IPS-20b (cell line): ENCODE data around the gene PMAIP1.
"Not testable (repeated sequence)": the region's sequence is repeated elsewhere in the genome, so short reads cannot be mapped to it uniquely, and the experiment has no call there.

Experiments used
- H3K27ac ChIP-seq: one replicate; pipeline ENCODE4 v1.5.1; 2013; ENCODE audit warnings: low read length
- H3K27me3 ChIP-seq: 2 replicates; pipeline ENCODE4 v1.6.1; 2013; ENCODE audit warnings: mild to moderate bottlenecking, low read length, inconsistent platforms; ENCODE audit not compliant: insufficient read depth
- H3K36me3 ChIP-seq: 2 replicates; pipeline ENCODE4 v1.6.1; 2013; ENCODE audit warnings: low read depth, mild to moderate bottlenecking, inconsistent platforms, low read length, moderate library complexity; ENCODE audit not compliant: insufficient read depth
- H3K4me1 ChIP-seq: 2 replicates; pipeline ENCODE4 v1.6.1; 2013; ENCODE audit warnings: mild to moderate bottlenecking, control low read depth, inconsistent platforms, low read length, moderate library complexity; ENCODE audit not compliant: insufficient read depth
- H3K4me3 ChIP-seq: 2 replicates; pipeline ENCODE4 v1.5.1; 2013; ENCODE audit warnings: mild to moderate bottlenecking, low read length, inconsistent platforms
- H3K9ac ChIP-seq: 2 replicates; pipeline ENCODE4 v1.6.1; 2013; ENCODE audit warnings: low read depth, mild to moderate bottlenecking, inconsistent platforms, low read length, moderate library complexity
- H3K9me3 ChIP-seq: 2 replicates; pipeline ENCODE4 v1.6.1; 2013; ENCODE audit warnings: mild to moderate bottlenecking, low read depth, low read length, inconsistent platforms; ENCODE audit not compliant: insufficient read depth

Gene PMAIP1

GRCh38 chr18:59870623-59871130 lies 29.1 kb upstream of the PMAIP1 start:
- H3K4me1 ChIP-seq, result peaks cover 25% of the 10 kb centered on the region; the same call in 1 of the 2 replicates
- no peak overlapping the region for H3K27ac ChIP-seq
- no peaks in the 10 kb centered on the region for H3K36me3 ChIP-seq
- H3K9me3 ChIP-seq, result no peaks in the 10 kb centered on the region
- H3K9ac ChIP-seq, result no peak overlapping the region
- H3K4me3 ChIP-seq, result no peak overlapping the region
- H3K27me3 ChIP-seq, result no peaks in the 10 kb centered on the region

GRCh38 chr18:59871711-59872362 lies 28.0 kb upstream of the PMAIP1 start:
- Histone ChIP-seq H3K4me3 (no peak overlapping the region), H3K9ac (no peak overlapping the region), H3K27me3 (no peaks in the 10 kb centered on the region), H3K27ac (no peak overlapping the region), H3K36me3 (no peaks in the 10 kb centered on the region), H3K4me1 (peaks cover 18% of the 10 kb centered on the region; the same call in 1 of the 2 replicates), H3K9me3 (no peaks in the 10 kb centered on the region)

GRCh38 chr18:59873641-59874040 lies 26.2 kb upstream of the PMAIP1 start:
- peaks cover 14% of the 10 kb centered on the region; the same call in 1 of the 2 replicates for H3K4me1 ChIP-seq
- H3K9me3 ChIP-seq, result no peaks in the 10 kb centered on the region
- H3K4me3 ChIP-seq, result no peak overlapping the region
- no peak overlapping the region for H3K27ac ChIP-seq
- 0 out of 2 replicates have a peak overlapping the region, but pooled peaks have one; percentile 14 for H3K9ac ChIP-seq
- no peaks in the 10 kb centered on the region for H3K36me3 ChIP-seq
- H3K27me3 ChIP-seq, result no peaks in the 10 kb centered on the region

DNA sequence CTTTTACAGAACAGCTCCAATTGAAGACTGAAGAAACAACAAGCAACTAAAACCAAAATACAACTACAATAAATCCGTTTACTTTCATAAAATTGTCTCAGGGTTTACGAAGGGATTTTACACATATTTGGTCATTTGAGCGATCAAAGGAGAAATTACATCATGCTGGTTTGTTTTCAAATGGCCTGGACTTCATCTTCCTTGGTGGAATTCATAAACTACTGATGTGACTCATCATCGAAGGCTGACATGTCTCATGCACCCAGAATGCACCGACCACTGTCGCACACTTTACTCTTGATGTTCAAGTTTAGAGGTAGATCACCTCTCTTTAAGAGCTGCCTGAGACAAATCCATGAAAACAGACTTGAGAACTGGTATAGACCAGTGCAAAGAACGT lies 25.6 kb upstream of the PMAIP1 start:
- H3K36me3 ChIP-seq, result no peaks in the 10 kb centered on the region
- no peaks in the 10 kb centered on the region for H3K9me3 ChIP-seq
- H3K4me3 ChIP-seq, result no peak overlapping the region
- H3K27me3 ChIP-seq, result no peaks in the 10 kb centered on the region
- no peak overlapping the region for H3K9ac ChIP-seq
- peaks cover 14% of the 10 kb centered on the region; the same call in 1 of the 2 replicates for H3K4me1 ChIP-seq
- no peak overlapping the region for H3K27ac ChIP-seq

- Histone ChIP-seq H3K27me3 (no peaks in the 10 kb centered on the region), H3K9me3 (no peaks in the 10 kb centered on the region), H3K9ac (no peak overlapping the region), H3K36me3 (no peaks in the 10 kb centered on the region), H3K4me1 (peaks cover 14% of the 10 kb centered on the region; the same call in 1 of the 2 replicates), H3K4me3 (no peak overlapping the region), H3K27ac (no peak overlapping the region)
These were observed 23.5 kb upstream of the PMAIP1 start for GRCh38 chr18:59876310-59876626.

- Histone ChIP-seq H3K9ac (no peak overlapping the region), H3K4me1 (peaks cover 17% of the 10 kb centered on the region), H3K27ac (no peak overlapping the region), H3K4me3 (no peak overlapping the region), H3K36me3 (no peaks in the 10 kb centered on the region), H3K27me3 (no peaks in the 10 kb centered on the region), H3K9me3 (no peaks in the 10 kb centered on the region)
These were observed 22.4 kb upstream of the PMAIP1 start for GRCh38 chr18:59877361-59877760.

DNA sequence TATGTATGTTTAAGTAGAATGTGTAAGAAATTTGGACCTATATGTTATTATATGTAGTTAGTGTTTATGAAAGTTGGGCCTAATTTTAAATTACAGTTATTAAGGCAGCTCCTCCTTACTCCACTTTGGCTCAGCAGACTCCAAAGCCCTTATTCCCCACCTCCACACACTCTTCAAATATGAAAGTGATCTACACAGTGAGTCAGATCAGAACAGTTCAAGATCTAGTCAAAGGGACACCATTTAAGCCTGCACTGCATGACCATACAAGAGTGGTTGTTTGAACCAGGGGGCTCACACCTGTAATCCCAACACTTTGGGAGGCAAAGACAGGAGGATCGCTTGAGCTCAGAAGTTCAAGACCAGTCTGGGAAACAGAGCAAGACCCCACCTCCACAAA lies 21.2 kb upstream of the PMAIP1 start:
- peaks cover 7% of the 10 kb centered on the region; the same call in 1 of the 2 replicates for H3K27me3 ChIP-seq
- no peak overlapping the region for H3K4me3 ChIP-seq
- H3K9ac ChIP-seq, result no peak overlapping the region
- H3K27ac ChIP-seq, result no peak overlapping the region
- no peaks in the 10 kb centered on the region for H3K9me3 ChIP-seq
- no peaks in the 10 kb centered on the region for H3K36me3 ChIP-seq
- H3K4me1 ChIP-seq, result peaks cover 15% of the 10 kb centered on the region

GRCh38 chr18:59881728-59882656 lies 17.8 kb upstream of the PMAIP1 start:
- Histone ChIP-seq H3K4me1 (peaks cover 15% of the 10 kb centered on the region), H3K9ac (peak overlapping the region; percentile 32; the same call in 1 of the 2 replicates), H3K9me3 (no peaks in the 10 kb centered on the region), H3K36me3 (no peaks in the 10 kb centered on the region), H3K4me3 (no peak overlapping the region), H3K27me3 (peaks cover 15% of the 10 kb centered on the region; the same call in 1 of the 2 replicates), H3K27ac (no peak overlapping the region)

DNA sequence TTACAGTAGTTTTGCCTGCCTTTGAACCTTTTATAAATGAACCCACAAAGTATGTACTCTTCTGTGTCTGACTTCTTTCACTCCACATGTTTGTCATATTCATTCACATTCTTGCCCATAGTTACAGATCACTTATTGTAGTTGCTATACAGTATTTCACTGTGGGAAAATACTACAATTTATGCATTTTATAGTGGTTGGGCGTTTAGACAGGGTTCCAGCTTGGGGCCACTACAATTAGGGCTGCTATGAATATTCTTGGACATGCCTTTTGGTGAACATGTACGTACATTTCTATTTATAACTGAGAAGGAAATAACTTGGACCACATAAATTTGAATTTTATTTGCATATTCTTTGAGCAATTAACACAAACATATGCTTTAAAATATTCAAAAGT lies 15.4 kb upstream of the PMAIP1 start:
- H3K36me3 ChIP-seq, result no peaks in the 10 kb centered on the region
- no peaks in the 10 kb centered on the region for H3K9me3 ChIP-seq
- peaks cover 15% of the 10 kb centered on the region; the same call in 1 of the 2 replicates for H3K27me3 ChIP-seq
- no peak overlapping the region for H3K27ac ChIP-seq
- no peak overlapping the region for H3K9ac ChIP-seq
- H3K4me1 ChIP-seq, result peaks cover 12% of the 10 kb centered on the region
- H3K4me3 ChIP-seq, result no peak overlapping the region

- Histone ChIP-seq H3K36me3 (no peaks in the 10 kb centered on the region), H3K27me3 (peaks cover 15% of the 10 kb centered on the region; the same call in 1 of the 2 replicates), H3K9me3 (no peaks in the 10 kb centered on the region), H3K4me1 (peaks cover 12% of the 10 kb centered on the region), H3K4me3 (no peak overlapping the region), H3K9ac (no peak overlapping the region), H3K27ac (no peak overlapping the region)
These were observed 14.1 kb upstream of the PMAIP1 start for GRCh38 chr18:59885579-59886163.

GRCh38 chr18:59886399-59886798 lies 13.4 kb upstream of the PMAIP1 start:
- Histone ChIP-seq H3K27me3 (peaks cover 15% of the 10 kb centered on the region; the same call in 1 of the 2 replicates), H3K4me1 (peaks cover 12% of the 10 kb centered on the region)
- not testable (repeated sequence) for H3K9ac ChIP-seq, H3K4me3 ChIP-seq, H3K36me3 ChIP-seq, H3K27ac ChIP-seq, H3K9me3 ChIP-seq
